H1 (cell line): ENCODE data around the gene ESR1. TPM values are rescaled to one million over a fixed set of nuclear protein-coding genes. Genes with fewer than 3 reads are reported as not detected.

ENCODE experiments used
- CTCF ChIA-PET: fragments of 300-600 bp; sonication (Branson Sonifier 250); formaldehyde crosslinking; loops from one replicate; lab custom pipeline; 2021; ENCODE audit not compliant: partially characterized antibody; lab: Charles Lee
- POLR2A ChIA-PET: fragments of 300-600 bp; sonication (Branson Sonifier 250); formaldehyde crosslinking; loops from one replicate; lab custom pipeline; 2021; ENCODE audit warnings: inconsistent platforms; ENCODE audit not compliant: partially characterized antibody; lab: Charles Lee
- DNase-seq, 2 experiments: peaks; one replicate each; pipeline versions ENCODE4 v3.0.0 to v3.0.0-alpha.2; 2010 to 2022; ENCODE audit warnings: low spot score in 2 of 2, low read depth in 1 of 2, mixed read lengths in 1 of 2
- FAIRE-seq: peaks from 2 replicates; lab custom pipeline; 2011; peaks lifted over from hg19 to GRCh38; lab: Jason Lieb, UNC
- H2AFZ ChIP-seq: 2 replicates; pipeline ENCODE4 v1.8.1; 2012; ENCODE audit warnings: low read length, inconsistent platforms
- H2AK5ac ChIP-seq: 2 replicates; pipeline ENCODE4 v1.6.1; 2013; ENCODE audit warnings: low read depth, low read length
- H2BK120ac ChIP-seq: replicated peaks from 2 replicates; pipeline ENCODE3; 2013; ENCODE audit warnings: low read depth, low read length, inconsistent platforms
- H2BK12ac ChIP-seq: 2 replicates; pipeline ENCODE4 v1.6.1; 2013; ENCODE audit warnings: low read depth, low read length
- H2BK15ac ChIP-seq: 2 replicates; pipeline ENCODE4 v1.6.1; 2013; ENCODE audit warnings: low read length
- H2BK20ac ChIP-seq: 2 replicates; pipeline ENCODE4 v1.6.1; 2013; ENCODE audit warnings: low read length
- H2BK5ac ChIP-seq: 2 replicates; pipeline ENCODE4 v1.6.1; 2013; ENCODE audit warnings: low read depth, low read length
- H3K14ac ChIP-seq: 2 replicates; pipeline ENCODE4 v1.6.1; 2013; ENCODE audit warnings: inconsistent platforms; ENCODE audit not compliant: insufficient read length
- H3K18ac ChIP-seq: 2 replicates; pipeline ENCODE4 v1.6.1; 2013; ENCODE audit warnings: low read length; ENCODE audit errors: extremely low read depth
- H3K23ac ChIP-seq: 2 replicates; pipeline ENCODE4 v1.6.1; 2013; ENCODE audit warnings: inconsistent platforms; ENCODE audit not compliant: insufficient read length
- H3K23me2 ChIP-seq: 2 replicates; pipeline ENCODE4 v1.6.1; 2013; ENCODE audit warnings: low read depth, low read length
- H3K27ac ChIP-seq: 2 replicates; pipeline ENCODE4 v1.6.1; 2011; ENCODE audit warnings: low read depth, low read length, inconsistent platforms
- H3K27me3 ChIP-seq, 4 experiments: replicated peaks in 1 of 4; 1 replicate in 1 of 4; 2 replicates in 3 of 4; pipeline versions ENCODE4 v1.6.1 to v1.8.1; 2011 to 2013; ENCODE audit warnings: low read length in 3 of 4, mild to moderate bottlenecking in 3 of 4, inconsistent platforms in 2 of 4, mixed read lengths in 2 of 4, moderate library complexity in 1 of 4; ENCODE audit not compliant: control insufficient read depth in 3 of 4, insufficient read depth in 3 of 4; ENCODE audit errors: extremely low read depth in 1 of 4
- H3K36me3 ChIP-seq, 4 experiments: 2 replicates each; pipeline versions ENCODE4 v1.6.1 to v1.8.1; 2011 to 2013; ENCODE audit warnings: mild to moderate bottlenecking in 4 of 4, low read length in 3 of 4, moderate library complexity in 2 of 4, control low read depth in 1 of 4, inconsistent platforms in 1 of 4; ENCODE audit not compliant: insufficient read depth in 4 of 4, control insufficient read depth in 2 of 4
- H3K4ac ChIP-seq: replicated peaks from 2 replicates; pipeline ENCODE3; 2013; ENCODE audit warnings: low read length, low read depth, mixed read lengths, inconsistent platforms; ENCODE audit not compliant: insufficient read length
- H3K4me1 ChIP-seq, 4 experiments: replicated peaks in 1 of 4; 1 replicate in 1 of 4; 2 replicates in 3 of 4; pipeline versions ENCODE4 v1.6.1 to v1.8.1; 2011 to 2013; ENCODE audit warnings: low read length in 3 of 4, inconsistent platforms in 2 of 4, mixed read lengths in 1 of 4; ENCODE audit not compliant: insufficient read depth in 4 of 4, control insufficient read depth in 3 of 4
- H3K4me2 ChIP-seq, 2 experiments: 2 replicates each; pipeline versions ENCODE4 v1.6.1 to v1.8.1; 2011 to 2013; ENCODE audit warnings: low read depth in 2 of 2, low read length in 2 of 2, control low read depth in 1 of 2, inconsistent platforms in 1 of 2, mild to moderate bottlenecking in 1 of 2; ENCODE audit not compliant: insufficient read depth in 1 of 2
- H3K4me3 ChIP-seq, 4 experiments: fragments of 200-600, 300-600 bp in 1 of 4; sonication (generic), shearing (Covaris generic), sonication (Bioruptor Twin) in 1 of 4; 2 replicates each; pipeline versions ENCODE4 v1.5.1 to v1.8.1; 2011 to 2016; ENCODE audit warnings: low read length in 4 of 4, low read depth in 3 of 4, control low read depth in 2 of 4, inconsistent platforms in 2 of 4, mild to moderate bottlenecking in 2 of 4, mixed read lengths in 1 of 4, moderate library complexity in 1 of 4; ENCODE audit not compliant: insufficient read depth in 2 of 4; ENCODE audit errors: extremely low read depth in 1 of 4
- H3K56ac ChIP-seq: replicated peaks from 2 replicates; pipeline ENCODE3; 2013; ENCODE audit warnings: low read depth, mild to moderate bottlenecking, mixed read lengths, low read length, inconsistent platforms; ENCODE audit not compliant: insufficient read length
- H3K79me1 ChIP-seq: 2 replicates; pipeline ENCODE4 v1.6.1; 2013; ENCODE audit warnings: low read depth, low read length, control low read depth
- H3K79me2 ChIP-seq, 2 experiments: 2 replicates each; pipeline versions ENCODE4 v1.6.1 to v1.8.1; 2012 to 2013; ENCODE audit warnings: low read length in 2 of 2, mild to moderate bottlenecking in 2 of 2, inconsistent platforms in 1 of 2; ENCODE audit not compliant: insufficient read depth in 2 of 2, control insufficient read depth in 1 of 2
- H3K9ac ChIP-seq, 4 experiments: replicated peaks in 1 of 4; 1 replicate in 1 of 4; 2 replicates in 3 of 4; pipeline versions ENCODE4 v1.6.1 to v1.8.1; 2011 to 2013; ENCODE audit warnings: low read depth in 3 of 4, low read length in 3 of 4, control low read depth in 2 of 4, mild to moderate bottlenecking in 2 of 4, moderate library complexity in 2 of 4, inconsistent platforms in 1 of 4; ENCODE audit errors: extremely low read depth in 1 of 4
- H3K9me3 ChIP-seq, 2 experiments: 2 replicates each; pipeline versions ENCODE4 v1.6.1 to v1.8.1; 2012 to 2013; ENCODE audit warnings: mild to moderate bottlenecking in 2 of 2, moderate library complexity in 2 of 2, control low read depth in 1 of 2, inconsistent platforms in 1 of 2, low read depth in 1 of 2, low read length in 1 of 2, mixed read lengths in 1 of 2; ENCODE audit not compliant: insufficient read depth in 2 of 2
- H4K20me1 ChIP-seq, 2 experiments: replicated peaks in 1 of 2; 2 replicates each; pipeline versions ENCODE3 to v1.8.1; 2011 to 2013; ENCODE audit warnings: inconsistent platforms in 2 of 2, low read length in 2 of 2, mild to moderate bottlenecking in 1 of 2; ENCODE audit not compliant: insufficient read depth in 2 of 2, control insufficient read depth in 1 of 2
- H4K5ac ChIP-seq: 2 replicates; pipeline ENCODE4 v1.6.1; 2013; ENCODE audit warnings: low read length, low read depth, mixed read lengths, inconsistent platforms; ENCODE audit not compliant: insufficient read length
- H4K8ac ChIP-seq: 2 replicates; pipeline ENCODE4 v1.8.0; 2013; ENCODE audit warnings: mild to moderate bottlenecking, moderate library complexity, low read length, inconsistent platforms; ENCODE audit not compliant: insufficient read depth; ENCODE audit errors: extremely low read depth
- H4K91ac ChIP-seq: replicated peaks from 2 replicates; pipeline ENCODE3; 2013; ENCODE audit warnings: low read length, mixed read lengths, inconsistent platforms; ENCODE audit not compliant: insufficient read length
- BRCA1 ChIP-seq: IDR thresholded peaks from 2 replicates; pipeline ENCODE4 v1.6.1; 2012; ENCODE audit warnings: low read depth, low read length, improper control_type of control experiment
- E2F6 ChIP-seq: IDR thresholded peaks from 2 replicates; pipeline ENCODE4 v1.6.1; 2012; ENCODE audit warnings: inconsistent platforms
- EP300 ChIP-seq, 2 experiments: IDR thresholded peaks; 1 replicate in 1 of 2; 2 replicates in 1 of 2; pipeline ENCODE4 v1.6.1; 2011 to 2012; ENCODE audit warnings: low read depth in 2 of 2, low read length in 2 of 2, mild to moderate bottlenecking in 2 of 2, borderline replicate concordance in 1 of 2, inconsistent platforms in 1 of 2, moderate library complexity in 1 of 2
- FOSL1 ChIP-seq: IDR thresholded peaks from 2 replicates; pipeline ENCODE4 v1.6.1; 2011; ENCODE audit warnings: mild to moderate bottlenecking, low read depth, low read length, moderate library complexity; ENCODE audit not compliant: insufficient read depth
- NANOG ChIP-seq: IDR thresholded peaks from 2 replicates; pipeline ENCODE4 v1.6.1; 2011; ENCODE audit warnings: low read length, low read depth, mild to moderate bottlenecking, inconsistent platforms; ENCODE audit not compliant: insufficient read depth, poor library complexity, severe bottlenecking
- RFX5 ChIP-seq: IDR thresholded peaks from 2 replicates; pipeline ENCODE4 v1.6.1; 2011; ENCODE audit warnings: low read depth, low read length, improper control_type of control experiment, borderline replicate concordance
- SP1 ChIP-seq: IDR thresholded peaks from 2 replicates; pipeline ENCODE4 v1.6.1; 2011; ENCODE audit warnings: low read depth, low read length
- ZNF274 ChIP-seq: IDR thresholded peaks from 2 replicates; pipeline ENCODE4 v1.7.0; 2012; ENCODE audit warnings: low read length, borderline replicate concordance; ENCODE audit errors: extremely low read depth
- WGBS, 2 experiments: shearing (Covaris generic) in 1 of 2; methylation state at CpG; one replicate each; pipeline versions ENCODE4 v1.1.6 to v1.1.7; 2013 to 2015; ENCODE audit warnings: low lambda C conversion rate in 2 of 2, mixed read lengths in 2 of 2, inconsistent platforms in 1 of 2, low coverage in 1 of 2, missing lambda C conversion rate in 1 of 2; ENCODE audit not compliant: insufficient replicate concordance in 2 of 2, insufficient coverage in 1 of 2, insufficient read length in 1 of 2; ENCODE audit errors: extremely low coverage in 1 of 2, missing lambda C conversion rate in 1 of 2; 5-methylcytosine and 5-hydroxymethylcytosine counted together
- polyA plus RNA-seq, 7 experiments: library from polyadenylated mRNA; depleted of rRNA in 3 of 7; stranded (reverse) in 5 of 7; unstranded in 2 of 7; fragments of >200 nt in 5 of 7; fragments of 200-250 nt in 2 of 7; gene quantifications; 1 replicate in 5 of 7; 2 replicates in 1 of 7; 4 replicates in 1 of 7; pipeline versions ENCODE4 v1.2.1 to v1.2.3, GENCODE V29; 2011 to 2013; ENCODE audit warnings: missing spikeins in 2 of 7, mixed read lengths in 2 of 7
- total RNA-seq: library from RNA; stranded (reverse); fragmentation: NEBNext Ultra II Directional; extraction: Animal tissue kit (Norgen Biotek cat#: 25700); gene quantifications from 2 replicates; pipeline ENCODE4 v1.2.1, GENCODE V29; 2021

Gene ESR1
- total and polyA plus RNA-seq, 2 of the 8 experiments (the other 6 are each of a cell fraction or from before 2014, with no cell fraction given): 0.03 to 0.17 TPM

- 94% methylated on average over 3 of the region's 3 CpGs; no CpG with 5 or more reads in 1 of the 2 experiments for WGBS, 2 experiments
- Histone ChIP-seq H2BK120ac (no peak overlapping the region), H3K56ac (no peak overlapping the region), H4K8ac (no peak overlapping the region), H3K18ac (no peak overlapping the region), H3K79me1 (no peaks in the 10 kb centered on the region), H3K27ac (no peak overlapping the region), H3K23ac (no peak overlapping the region), H2BK5ac (no peak overlapping the region), H2BK12ac (no peak overlapping the region), H3K23me2 (no peaks in the 10 kb centered on the region), H3K27me3 (no peaks in the 10 kb centered on the region), H2AK5ac (no peak overlapping the region), H3K4me2 (no peak overlapping the region), H4K5ac (no peak overlapping the region), H3K9me3 (no peaks in the 10 kb centered on the region), H3K4me1 (no peaks in the 10 kb centered on the region), H3K36me3 (no peaks in the 10 kb centered on the region), H3K14ac (no peak overlapping the region), H4K91ac (no peak overlapping the region), H2BK20ac (no peak overlapping the region), H3K4ac (no peak overlapping the region), H2AFZ (no peak overlapping the region), H4K20me1 (no peaks in the 10 kb centered on the region), H3K9ac (no peak overlapping the region), H3K4me3 (no peak overlapping the region), H3K79me2 (no peaks in the 10 kb centered on the region), H2BK15ac (no peak overlapping the region)
- ChIA-PET POLR2A (no interaction called here), CTCF (no interaction called here)
- FAIRE-seq (no peak), DNase-seq (no peak)
- no peak for TF ChIP-seq E2F6
- no peak for TF ChIP-seq SP1
- no peak for TF ChIP-seq BRCA1
- TF ChIP-seq EP300 (IDR thresholded peaks at IDR 0.05; ENCODE audit: borderline replicate concordance in 1 of 2, low read depth in 2 of 2, low read length in 2 of 2): no peak
- no peak for TF ChIP-seq FOSL1
- TF ChIP-seq RFX5: no peak
- TF ChIP-seq NANOG: no peak
- TF ChIP-seq ZNF274: no peak
These were observed 70.0 kb downstream of the ESR1 start for GRCh38 chr6:151877458-151877857.
